ENCODE data around the gene MSI2.
"Not testable (repeated sequence)": the region's sequence is repeated elsewhere in the genome, so short reads cannot be mapped to it uniquely, and the experiment has no call there.

Gene MSI2

DNA sequence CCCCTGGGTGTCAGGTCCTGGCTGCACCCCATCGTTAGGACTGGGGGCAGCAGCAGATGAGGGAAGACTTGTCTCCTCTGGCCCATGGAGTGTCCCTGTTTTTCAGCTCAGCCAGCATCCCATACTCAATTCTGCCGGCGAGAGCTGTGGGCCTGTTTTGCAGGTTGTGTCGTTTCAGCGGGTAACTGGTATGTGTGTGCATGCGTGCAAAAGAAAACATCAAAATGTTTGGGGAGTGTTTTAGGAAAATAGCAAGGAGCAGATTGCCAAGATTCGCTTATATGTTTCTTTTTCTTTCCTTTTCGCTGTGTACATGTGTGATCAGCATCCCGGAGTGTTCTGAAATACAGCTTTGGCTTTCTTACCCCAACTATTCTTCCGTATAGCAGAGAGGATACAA lies 34.7 kb downstream of the MSI2 start:
- DNase-seq (ENCODE audit: low read depth, low spot score) = no peak

GRCh38 chr17:57292091-57292490 lies 35.8 kb downstream of the MSI2 start:
- DNase-seq (ENCODE audit: low read depth, low spot score) = no peak

- DNase-seq (ENCODE audit: low read depth, low spot score) = no peak
Observed at GRCh38 chr17:57293077-57293476, 36.8 kb downstream of the MSI2 start.

DNA sequence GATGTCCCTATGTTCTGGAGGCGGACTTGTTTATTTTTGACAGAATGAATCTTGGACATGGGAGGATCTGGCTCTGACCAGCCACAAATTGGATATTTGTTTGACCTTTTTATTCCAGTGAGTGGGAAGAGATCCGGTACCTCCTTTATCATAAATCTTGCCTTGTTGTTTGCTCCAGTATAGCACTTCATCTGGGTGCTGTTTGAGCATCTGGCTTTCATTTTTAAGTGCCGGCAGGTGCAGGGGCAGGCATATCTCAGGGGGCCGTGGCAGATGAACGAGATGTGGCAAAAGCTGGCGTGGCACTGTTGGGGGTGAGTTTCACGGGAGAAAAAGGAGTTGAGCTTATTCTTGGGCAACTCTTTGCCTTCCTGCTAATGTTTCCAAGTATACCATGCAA lies 37.8 kb downstream of the MSI2 start:
- DNase-seq (ENCODE audit: low read depth, low spot score) = no peak

DNA sequence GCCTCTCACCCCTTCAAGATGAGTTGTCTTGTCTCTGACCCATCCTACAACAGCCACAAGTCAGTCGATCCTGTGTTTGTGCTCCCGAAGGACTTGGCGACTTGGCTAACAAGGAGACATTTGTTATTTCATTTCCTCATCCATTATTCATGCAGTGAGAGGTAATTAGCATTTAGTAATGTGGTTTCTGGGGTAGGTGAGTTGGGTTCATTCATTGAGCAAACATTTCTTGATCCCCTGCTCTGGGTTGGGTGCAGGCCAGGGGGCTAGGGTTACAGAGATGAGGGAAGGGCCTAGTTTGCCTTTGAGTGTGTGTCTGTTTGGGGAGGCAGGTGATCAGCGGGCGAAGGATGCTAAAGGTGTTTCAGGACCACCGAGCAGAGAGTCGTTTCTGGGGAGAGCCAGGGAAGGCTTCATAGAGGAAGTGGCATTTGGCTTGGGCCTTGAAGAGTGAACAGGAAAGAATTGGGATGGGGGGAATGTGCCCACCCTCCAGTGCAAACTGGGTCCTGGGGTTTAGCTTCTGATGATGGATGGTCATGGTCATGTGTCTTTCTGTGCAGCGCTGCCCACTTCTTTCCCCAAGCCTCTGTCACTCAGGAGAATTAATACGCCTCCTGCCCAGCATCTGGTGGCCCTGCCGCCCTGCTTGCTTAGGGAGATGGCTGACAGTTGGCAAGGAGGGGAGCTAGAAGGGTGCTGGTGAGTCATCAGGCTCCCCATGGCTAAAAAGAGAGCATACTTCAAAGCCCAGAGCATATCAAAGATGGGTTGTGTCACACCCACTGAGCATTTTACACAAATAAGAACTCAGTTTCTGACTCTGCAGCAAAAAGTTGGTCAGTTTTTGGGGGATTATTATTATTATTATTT lies 38.5 kb downstream of the MSI2 start:
- no peak for DNase-seq (ENCODE audit: low read depth, low spot score)

DNA sequence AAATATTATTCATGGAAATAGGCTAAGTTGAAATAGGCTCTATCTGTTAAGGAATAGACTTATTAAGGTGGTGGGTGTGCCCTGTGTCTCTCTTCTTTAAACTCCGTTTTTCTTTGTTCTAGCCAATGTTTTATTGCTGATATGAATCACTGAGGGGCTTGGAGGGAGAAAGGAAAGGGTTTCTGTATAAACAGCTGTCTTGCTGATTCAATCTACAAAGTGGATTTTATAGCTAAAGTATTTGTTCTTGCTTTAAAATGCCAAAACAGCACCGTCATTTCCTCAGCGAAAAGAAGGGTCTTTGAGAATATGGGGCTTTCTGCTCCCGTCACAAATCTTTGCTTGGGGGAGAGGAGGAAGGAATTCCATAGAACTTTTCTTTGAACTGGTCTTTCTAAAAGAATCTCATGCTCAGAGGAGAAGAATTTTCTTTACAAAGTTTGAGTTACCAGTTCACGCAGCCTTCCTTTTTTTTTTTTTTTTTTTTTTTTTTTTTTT lies 39.3 kb downstream of the MSI2 start:
- DNase-seq (ENCODE audit: low read depth, low spot score) = no peak

DNA sequence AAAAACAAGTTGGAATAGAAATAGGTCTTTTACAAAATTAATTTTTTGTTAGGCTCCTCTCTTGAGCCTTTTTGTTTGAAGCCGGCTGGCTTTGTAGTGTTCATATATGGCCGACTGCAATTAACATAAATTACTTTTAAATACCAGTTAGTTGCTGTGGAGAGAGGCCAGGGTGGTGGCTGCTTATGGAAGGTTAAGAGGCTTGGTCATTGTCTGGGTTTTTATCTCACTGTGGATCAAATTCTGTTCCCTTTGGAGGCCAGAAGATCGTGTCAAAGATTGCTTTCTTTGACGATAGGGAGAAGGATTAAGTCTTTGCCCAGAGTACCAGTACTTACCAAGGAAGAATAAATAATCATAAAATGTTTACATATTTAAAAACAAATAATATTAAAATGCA lies 39.9 kb downstream of the MSI2 start:
- no peak for DNase-seq (ENCODE audit: low read depth, low spot score)

DNA sequence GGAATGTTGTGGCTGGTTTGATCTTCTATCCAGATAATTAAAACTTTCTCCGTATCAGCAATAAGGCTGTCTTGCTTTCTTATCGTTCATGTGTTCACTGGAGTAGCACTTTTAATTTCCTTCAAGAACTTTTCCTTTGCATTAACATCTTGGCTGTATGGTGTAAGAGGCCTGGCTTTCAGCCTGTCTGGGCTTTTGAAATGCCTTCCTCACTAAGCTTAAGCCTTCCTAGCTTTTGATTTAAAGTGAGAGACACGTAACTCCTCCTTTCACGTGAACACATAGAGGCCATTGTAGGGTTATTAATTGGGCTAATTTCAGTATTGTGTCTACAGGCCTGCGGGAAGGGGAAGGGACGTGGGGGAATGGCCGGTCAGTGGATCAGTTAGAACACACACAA lies 42.9 kb downstream of the MSI2 start:
- DNase-seq (ENCODE audit: low read depth, low spot score) = no peak

GRCh38 chr17:57300592-57300991 lies 44.3 kb downstream of the MSI2 start:
- not testable (repeated sequence) for DNase-seq (ENCODE audit: low read depth, low spot score)

- DNase-seq (ENCODE audit: low read depth, low spot score) = no peak
Observed at GRCh38 chr17:57302690-57303465, 46.6 kb downstream of the MSI2 start.

DNA sequence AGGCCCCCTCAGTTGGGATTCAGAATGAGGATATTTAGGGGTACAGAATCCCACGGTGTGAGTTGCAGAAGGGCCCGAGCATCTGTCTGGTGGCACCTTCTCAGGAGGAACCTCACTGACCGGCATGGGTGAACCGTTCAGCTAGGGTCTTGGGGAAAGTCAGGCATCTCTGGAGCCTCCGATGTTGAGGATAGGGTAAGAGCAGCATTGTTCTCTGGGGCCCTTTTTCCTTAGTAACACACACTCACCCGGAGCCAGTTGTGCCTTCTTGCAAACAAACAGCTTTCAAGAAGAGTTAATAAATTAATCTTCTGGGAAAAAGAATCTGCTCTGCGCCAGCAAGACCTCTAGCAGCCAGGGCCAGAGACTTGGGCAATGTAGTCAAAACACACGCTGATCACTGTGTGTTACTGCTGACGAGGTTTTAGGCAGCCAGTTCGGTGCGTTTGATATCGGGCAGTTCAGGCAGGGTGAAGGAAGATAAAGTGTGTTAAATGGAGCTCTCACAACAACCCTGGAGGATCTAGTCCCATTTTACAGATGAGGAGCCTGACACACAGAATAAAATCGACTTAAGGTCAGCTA lies 48.9 kb downstream of the MSI2 start:
- no peak for DNase-seq (ENCODE audit: low read depth, low spot score)

- DNase-seq (ENCODE audit: low read depth, low spot score) = no peak
Observed at GRCh38 chr17:57305908-57306504, 49.7 kb downstream of the MSI2 start.

GRCh38 chr17:57308543-57309186 lies 52.3 kb downstream of the MSI2 start:
- DNase-seq (ENCODE audit: low read depth, low spot score) = no peak

- DNase-seq (ENCODE audit: low read depth, low spot score) = no peak
Observed at GRCh38 chr17:57309479-57309878, 53.2 kb downstream of the MSI2 start.

DNA sequence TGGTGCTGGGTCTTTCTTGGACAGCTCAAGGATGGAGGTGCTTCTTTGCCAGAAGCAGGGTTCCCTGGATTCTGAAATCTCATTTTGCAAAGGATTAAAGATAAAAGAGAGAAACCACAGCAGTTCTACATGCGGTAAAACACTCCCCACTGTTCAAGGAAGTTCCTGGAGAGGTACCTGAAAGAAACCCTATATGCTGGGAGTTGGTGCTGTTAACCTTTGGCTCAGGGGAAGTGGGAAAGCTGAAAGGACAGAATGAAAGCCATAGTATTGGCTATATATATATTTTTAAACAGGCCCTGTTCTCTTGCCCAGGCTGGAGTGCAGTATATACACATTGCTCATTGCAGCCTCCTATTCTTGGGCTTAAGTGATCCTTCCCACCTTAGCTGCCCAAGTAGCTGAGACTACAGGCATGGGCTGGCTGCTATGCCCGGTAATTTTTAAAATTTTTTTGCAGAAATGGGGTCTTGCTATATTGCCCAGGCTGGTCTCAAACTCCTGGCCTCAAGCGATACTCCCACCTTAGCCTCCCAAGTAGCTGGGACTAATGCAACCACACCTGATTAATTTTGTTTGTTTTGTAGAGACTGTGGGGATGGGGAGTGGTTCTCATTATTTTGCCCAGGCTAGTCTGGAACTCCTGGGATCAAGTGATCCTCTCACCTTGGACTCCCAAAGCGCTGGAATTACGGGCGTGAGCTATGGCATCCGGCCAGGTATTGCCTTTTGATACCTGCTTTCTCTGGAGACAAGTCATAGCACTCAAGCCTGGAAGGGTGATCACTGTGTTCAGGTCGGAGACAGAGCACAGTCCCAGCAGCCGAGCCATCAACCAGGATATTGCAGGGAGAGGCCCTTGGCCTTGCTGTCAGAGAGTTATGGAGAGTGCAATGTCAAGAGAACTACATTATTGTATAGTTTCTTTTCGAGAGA lies 55.2 kb downstream of the MSI2 start:
- DNase-seq (ENCODE audit: low read depth, low spot score) = no peak

GRCh38 chr17:57312242-57312641 lies 55.9 kb downstream of the MSI2 start:
- DNase-seq (ENCODE audit: low read depth, low spot score) = no peak

DNA sequence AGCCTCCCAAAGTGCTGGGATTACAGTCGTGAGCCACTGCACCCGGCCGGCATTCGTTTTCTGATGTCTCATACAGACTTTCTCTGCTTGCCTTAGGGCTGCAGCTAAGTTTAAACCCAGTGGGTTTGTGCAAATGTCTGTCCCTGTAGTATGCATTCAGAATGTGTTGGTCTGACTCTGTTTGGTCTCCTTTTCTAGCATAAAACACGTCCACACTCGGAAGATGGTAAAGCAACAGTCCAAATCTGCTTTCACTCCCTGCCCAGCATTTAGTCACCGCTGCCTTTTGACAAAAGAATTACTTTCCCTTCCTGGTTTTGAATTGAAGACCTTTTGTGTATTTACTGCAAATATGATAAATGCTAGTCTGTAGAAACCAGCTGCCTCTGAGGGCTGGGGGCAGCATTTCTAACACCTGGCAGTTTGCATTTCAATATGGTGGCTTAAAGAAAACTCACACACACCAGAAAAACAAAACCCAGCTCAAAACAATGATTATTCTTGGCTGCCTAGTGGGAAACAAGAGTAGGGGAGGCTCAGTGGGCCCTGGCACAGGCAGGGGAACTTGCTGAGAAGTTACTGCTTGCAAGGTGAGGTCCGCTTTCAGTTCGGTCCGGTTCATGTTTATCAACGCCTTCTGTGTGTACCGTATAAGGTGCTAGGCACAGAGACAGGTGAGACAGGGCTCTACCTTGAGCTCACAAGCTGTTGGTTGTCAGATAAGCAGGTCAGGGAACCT lies 56.9 kb downstream of the MSI2 start:
- no peak for DNase-seq (ENCODE audit: low read depth, low spot score)

- DNase-seq (ENCODE audit: low read depth, low spot score) = no peak
Observed at GRCh38 chr17:57315061-57316015, 59.0 kb downstream of the MSI2 start.
